ENCODE data around the gene FILIP1.

Gene FILIP1

DNA sequence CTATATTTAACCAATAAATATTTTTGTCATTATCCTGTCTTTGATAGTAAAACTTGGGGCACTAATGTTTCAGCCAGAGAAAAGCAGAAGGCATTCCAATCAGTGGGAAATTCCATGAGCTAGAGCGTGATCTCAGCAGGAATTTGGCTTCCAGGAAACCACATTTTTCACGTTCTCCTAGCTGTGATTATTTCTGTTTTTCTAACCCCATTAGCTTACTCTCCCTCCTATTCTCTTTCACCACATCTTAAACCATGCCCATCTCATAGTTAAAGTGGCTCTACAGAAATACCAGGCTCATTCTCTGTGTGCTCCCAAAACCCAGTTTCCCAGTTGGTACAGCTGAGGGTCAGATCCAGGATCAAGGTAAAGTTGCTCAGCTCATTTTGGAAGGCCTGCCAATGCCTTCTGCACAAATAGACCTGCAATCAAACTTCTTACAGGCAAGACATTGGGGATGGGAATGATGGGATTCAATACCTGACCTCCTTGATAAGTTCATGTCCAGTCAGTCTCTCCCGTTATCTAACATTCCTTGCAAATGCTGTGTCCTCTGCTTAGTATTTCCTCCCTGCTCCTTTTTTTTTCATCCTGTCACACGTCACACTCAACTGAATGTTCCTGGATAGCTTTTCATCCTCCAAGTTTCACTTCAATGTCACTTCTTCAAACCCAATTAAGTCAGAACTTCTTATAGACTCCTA is 175.9 kb downstream of the FILIP1 start:
- H3K4me3 Mint-ChIP-seq: no peak overlapping the region
- H3K9me3 Mint-ChIP-seq: no peaks in the 10 kb centered on the region
- no peaks in the 10 kb centered on the region for H3K4me1 Mint-ChIP-seq
- H3K27ac Mint-ChIP-seq (ENCODE audit: low read depth): no peak overlapping the region
- peaks cover 2% of the 10 kb centered on the region for H3K36me3 Mint-ChIP-seq (ENCODE audit: insufficient read depth)
- H3K27me3 Mint-ChIP-seq: peaks cover 43% of the 10 kb centered on the region
- no peak for DNase-seq (ENCODE audit: low spot score in 2 of 2)
- ATAC-seq (replicated peaks; ENCODE audit: extremely low read depth, poor library complexity, severe bottlenecking): no peak

DNA sequence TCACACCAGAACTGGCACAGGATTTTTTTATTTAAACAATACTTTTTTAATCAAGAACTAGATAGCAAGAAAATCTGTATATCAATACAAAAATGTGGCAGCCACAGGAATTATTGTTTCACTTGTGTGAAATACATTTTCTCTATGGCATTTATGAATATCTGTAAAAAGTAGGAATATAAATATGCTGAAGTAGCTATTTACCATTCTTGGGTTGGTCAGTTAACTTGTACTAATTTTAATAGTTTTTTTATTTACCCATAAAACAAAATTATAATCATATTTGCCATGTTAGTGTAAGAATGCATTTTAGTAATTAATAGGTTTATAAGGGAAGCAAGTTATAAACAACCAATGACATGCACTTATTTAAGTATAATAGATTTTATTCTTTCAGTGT is 177.6 kb downstream of the FILIP1 start:
- no peak for ATAC-seq (replicated peaks; ENCODE audit: extremely low read depth, poor library complexity, severe bottlenecking)
- no peak for DNase-seq (ENCODE audit: low spot score in 2 of 2)
- Mint-ChIP-seq H3K4me1 (no peaks in the 10 kb centered on the region), H3K27ac (ENCODE audit: low read depth) (no peak overlapping the region), H3K36me3 (ENCODE audit: insufficient read depth) (peaks cover 2% of the 10 kb centered on the region), H3K4me3 (no peak overlapping the region), H3K9me3 (no peaks in the 10 kb centered on the region), H3K27me3 (peaks cover 52% of the 10 kb centered on the region)

DNA sequence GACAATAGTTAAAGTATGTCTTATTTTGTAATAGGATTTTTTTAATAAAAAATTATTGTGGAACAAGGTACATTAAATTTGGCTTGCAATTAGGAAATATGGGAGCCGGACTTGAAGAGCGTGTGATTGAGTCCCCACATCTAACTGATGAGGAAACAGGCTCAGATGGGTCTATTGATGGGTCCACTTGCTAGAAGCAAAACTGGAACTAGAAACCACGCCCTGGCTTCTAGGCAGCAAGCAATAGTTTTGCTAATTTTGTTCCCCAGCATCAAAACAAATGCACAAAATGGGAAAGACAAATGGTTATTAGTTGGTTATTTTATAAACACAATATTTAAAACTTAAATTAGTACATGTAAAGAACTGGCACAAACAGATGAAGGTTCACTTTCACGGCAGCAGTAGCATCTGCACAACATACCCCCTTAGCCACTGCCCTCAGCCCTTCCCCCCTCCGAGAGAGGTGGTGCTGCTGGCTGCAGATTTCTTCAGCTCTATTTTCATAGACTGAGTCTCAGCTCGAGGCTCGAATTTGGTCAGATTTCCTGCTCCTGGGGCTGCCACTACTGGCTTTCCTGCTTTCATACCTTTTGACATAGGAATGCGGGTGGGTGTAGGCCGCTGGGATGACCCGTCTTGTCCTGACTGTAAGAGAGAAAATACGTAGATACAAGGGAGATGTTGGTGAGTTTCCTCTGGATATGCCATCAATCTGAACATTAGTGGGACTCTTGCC is 185.2 kb downstream of the FILIP1 start:
- ATAC-seq (replicated peaks; ENCODE audit: extremely low read depth, poor library complexity, severe bottlenecking) (no peak), DNase-seq (ENCODE audit: low spot score in 2 of 2) (no peak)
- Mint-ChIP-seq H3K9me3 (no peaks in the 10 kb centered on the region), H3K4me3 (no peak overlapping the region), H3K27me3 (peaks cover 16% of the 10 kb centered on the region), H3K4me1 (no peaks in the 10 kb centered on the region), H3K36me3 (ENCODE audit: insufficient read depth) (no peaks in the 10 kb centered on the region), H3K27ac (ENCODE audit: low read depth) (no peak overlapping the region)

- Mint-ChIP-seq H3K36me3 (ENCODE audit: insufficient read depth) (no peaks in the 10 kb centered on the region), H3K4me1 (no peaks in the 10 kb centered on the region), H3K27ac (ENCODE audit: low read depth) (no peak overlapping the region), H3K9me3 (no peaks in the 10 kb centered on the region), H3K4me3 (no peak overlapping the region), H3K27me3 (peaks cover 7% of the 10 kb centered on the region)
- ATAC-seq (replicated peaks; ENCODE audit: extremely low read depth, poor library complexity, severe bottlenecking) (no peak), DNase-seq (ENCODE audit: low spot score in 2 of 2) (no peak)
Measured at GRCh38 chr6:75307364-75308004, 186.1 kb downstream of the FILIP1 start.

- H3K27me3 Mint-ChIP-seq: no peaks in the 10 kb centered on the region
- no peaks in the 10 kb centered on the region for H3K36me3 Mint-ChIP-seq (ENCODE audit: insufficient read depth)
- no peak overlapping the region for H3K27ac Mint-ChIP-seq (ENCODE audit: low read depth)
- no peaks in the 10 kb centered on the region for H3K4me1 Mint-ChIP-seq
- DNase-seq (ENCODE audit: low spot score in 2 of 2) (no peak), ATAC-seq (replicated peaks; ENCODE audit: extremely low read depth, poor library complexity, severe bottlenecking) (no peak)
- no peaks in the 10 kb centered on the region for H3K9me3 Mint-ChIP-seq
- no peak overlapping the region for H3K4me3 Mint-ChIP-seq
Measured at GRCh38 chr6:75306064-75306463, 187.5 kb downstream of the FILIP1 start.

GRCh38 chr6:75305573-75305972 is 188.0 kb downstream of the FILIP1 start:
- no peaks in the 10 kb centered on the region for H3K9me3 Mint-ChIP-seq
- no peak overlapping the region for H3K4me3 Mint-ChIP-seq
- H3K27me3 Mint-ChIP-seq: no peaks in the 10 kb centered on the region
- H3K27ac Mint-ChIP-seq (ENCODE audit: low read depth): no peak overlapping the region
- no peaks in the 10 kb centered on the region for H3K4me1 Mint-ChIP-seq
- DNase-seq (ENCODE audit: low spot score in 2 of 2): no peak
- H3K36me3 Mint-ChIP-seq (ENCODE audit: insufficient read depth): no peaks in the 10 kb centered on the region
- ATAC-seq (replicated peaks; ENCODE audit: extremely low read depth, poor library complexity, severe bottlenecking): no peak

GRCh38 chr6:75302280-75302679 is 191.3 kb downstream of the FILIP1 start:
- Mint-ChIP-seq H3K27me3 (no peaks in the 10 kb centered on the region), H3K27ac (ENCODE audit: low read depth) (no peak overlapping the region), H3K9me3 (no peaks in the 10 kb centered on the region), H3K4me1 (no peaks in the 10 kb centered on the region), H3K4me3 (no peak overlapping the region), H3K36me3 (ENCODE audit: insufficient read depth) (no peaks in the 10 kb centered on the region)
- ATAC-seq (replicated peaks; ENCODE audit: extremely low read depth, poor library complexity, severe bottlenecking) (no peak), DNase-seq (ENCODE audit: low spot score in 2 of 2) (no peak)

DNA sequence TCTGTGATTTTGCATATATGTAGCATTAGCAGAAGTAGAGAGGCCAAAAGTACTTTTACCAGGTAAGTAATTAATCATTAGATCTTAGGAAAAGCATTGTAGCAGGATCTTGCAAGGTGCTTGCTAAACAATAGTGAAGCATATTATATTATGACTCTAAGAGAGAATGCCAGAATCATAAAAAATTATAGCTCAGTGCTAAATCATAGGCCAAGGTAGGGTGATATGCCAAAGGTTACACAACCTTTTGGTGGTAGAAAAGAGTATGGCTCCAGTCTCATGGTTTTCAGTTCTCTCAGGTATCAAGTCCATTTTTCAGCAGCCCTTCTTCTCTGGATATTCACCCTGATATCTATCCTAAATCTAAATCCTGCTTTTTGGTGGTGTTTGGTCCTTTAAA is 192.1 kb downstream of the FILIP1 start:
- Mint-ChIP-seq H3K4me3 (no peak overlapping the region), H3K4me1 (no peaks in the 10 kb centered on the region), H3K27ac (ENCODE audit: low read depth) (no peak overlapping the region), H3K9me3 (no peaks in the 10 kb centered on the region), H3K36me3 (ENCODE audit: insufficient read depth) (no peaks in the 10 kb centered on the region), H3K27me3 (no peaks in the 10 kb centered on the region)
- DNase-seq (ENCODE audit: low spot score in 2 of 2) (no peak), ATAC-seq (replicated peaks; ENCODE audit: extremely low read depth, poor library complexity, severe bottlenecking) (no peak)

DNA sequence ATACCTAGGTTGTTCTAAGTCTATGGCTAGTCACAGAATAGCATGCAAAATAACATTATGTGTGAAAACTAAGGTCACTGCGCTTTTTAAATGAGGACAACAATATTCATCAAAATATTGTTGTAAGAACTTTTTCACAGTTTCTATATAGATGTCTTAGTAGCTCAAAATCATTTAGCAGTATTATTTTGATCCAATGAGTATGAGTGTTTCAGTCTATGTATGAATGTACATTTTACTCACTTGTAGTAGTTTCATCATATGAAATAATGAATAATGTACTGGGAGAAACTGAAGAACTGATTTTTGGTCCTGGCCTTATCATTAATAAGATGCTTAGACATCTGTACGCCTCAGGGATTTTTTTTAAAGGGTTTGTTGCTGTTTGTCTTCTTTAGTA is 192.5 kb downstream of the FILIP1 start:
- Mint-ChIP-seq H3K4me3 (no peak overlapping the region), H3K27me3 (no peaks in the 10 kb centered on the region), H3K36me3 (ENCODE audit: insufficient read depth) (no peaks in the 10 kb centered on the region), H3K4me1 (no peaks in the 10 kb centered on the region), H3K9me3 (no peaks in the 10 kb centered on the region), H3K27ac (ENCODE audit: low read depth) (no peak overlapping the region)
- DNase-seq (ENCODE audit: low spot score in 2 of 2): no peak
- no peak for ATAC-seq (replicated peaks; ENCODE audit: extremely low read depth, poor library complexity, severe bottlenecking)

- Mint-ChIP-seq H3K27me3 (no peaks in the 10 kb centered on the region), H3K27ac (ENCODE audit: low read depth) (no peak overlapping the region), H3K9me3 (no peaks in the 10 kb centered on the region), H3K4me3 (no peak overlapping the region), H3K4me1 (no peaks in the 10 kb centered on the region), H3K36me3 (ENCODE audit: insufficient read depth) (no peaks in the 10 kb centered on the region)
- DNase-seq (ENCODE audit: low spot score in 2 of 2): no peak
- no peak for ATAC-seq (replicated peaks; ENCODE audit: extremely low read depth, poor library complexity, severe bottlenecking)
Measured at GRCh38 chr6:75300531-75300855, 193.1 kb downstream of the FILIP1 start.

GRCh38 chr6:75299801-75300530 is 193.6 kb downstream of the FILIP1 start:
- no peaks in the 10 kb centered on the region for H3K27me3 Mint-ChIP-seq
- H3K9me3 Mint-ChIP-seq: no peaks in the 10 kb centered on the region
- H3K4me3 Mint-ChIP-seq: no peak overlapping the region
- no peak for DNase-seq (ENCODE audit: low spot score in 2 of 2)
- H3K4me1 Mint-ChIP-seq: no peaks in the 10 kb centered on the region
- no peak for ATAC-seq (replicated peaks; ENCODE audit: extremely low read depth, poor library complexity, severe bottlenecking)
- H3K36me3 Mint-ChIP-seq (ENCODE audit: insufficient read depth): no peaks in the 10 kb centered on the region
- no peak overlapping the region for H3K27ac Mint-ChIP-seq (ENCODE audit: low read depth)

DNA sequence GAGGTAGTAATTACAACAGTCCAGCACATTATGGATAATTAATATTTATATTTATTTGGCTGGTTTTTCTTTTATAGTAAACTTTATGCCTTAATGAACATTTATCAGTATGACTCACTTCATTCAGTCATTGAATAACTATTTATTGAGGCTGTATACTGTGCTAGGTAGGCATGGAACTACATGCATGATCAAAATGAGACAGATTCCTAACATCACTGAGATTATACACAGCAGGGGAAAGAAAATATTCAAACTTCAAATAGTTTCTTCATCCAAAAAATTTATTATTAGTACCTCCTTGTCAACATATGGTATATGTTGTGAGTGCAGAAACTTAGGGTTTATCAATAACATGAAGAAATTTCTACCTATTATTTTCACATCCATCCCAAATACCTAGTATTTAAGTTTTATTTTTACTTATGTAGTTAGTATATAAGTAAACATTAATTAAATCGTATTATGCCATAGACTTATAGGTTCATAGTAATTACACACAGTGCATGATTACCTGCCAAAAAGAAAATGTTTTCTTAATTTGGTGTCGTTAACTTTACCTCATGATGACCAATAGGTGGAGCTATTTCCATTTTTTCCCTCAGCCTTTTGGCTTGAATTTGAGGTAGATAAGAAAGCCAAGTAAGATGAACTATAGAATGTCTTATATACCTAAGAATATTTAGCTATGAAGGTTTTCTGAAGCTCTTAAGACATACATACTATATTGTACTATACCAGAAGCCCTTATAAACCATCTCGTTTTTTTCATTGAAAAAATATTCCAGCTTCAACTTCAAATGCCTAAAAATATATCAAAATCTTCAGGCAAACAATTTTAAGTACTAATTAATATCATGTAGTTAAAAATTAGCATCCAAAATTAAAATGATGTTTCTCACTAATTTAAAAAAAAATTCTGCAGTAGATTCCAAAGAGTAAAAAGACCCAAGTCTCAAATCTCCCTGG is 196.5 kb downstream of the FILIP1 start:
- no peaks in the 10 kb centered on the region for H3K4me1 Mint-ChIP-seq

More for the DNA sequence above, 196.5 kb downstream of the FILIP1 start:
- Mint-ChIP-seq H3K9me3 (no peaks in the 10 kb centered on the region), H3K27me3 (no peaks in the 10 kb centered on the region), H3K36me3 (ENCODE audit: insufficient read depth) (no peaks in the 10 kb centered on the region), H3K27ac (ENCODE audit: low read depth) (no peak overlapping the region), H3K4me3 (no peak overlapping the region)
- ATAC-seq (replicated peaks; ENCODE audit: extremely low read depth, poor library complexity, severe bottlenecking): peak; percentile 54
- no peak for DNase-seq (ENCODE audit: low spot score in 2 of 2)
